Fibroblast of peridontal ligament (primary cell): ENCODE measurements around the gene LRRC4C.

Experiments used
- DNase-seq: peaks from one replicate; pipeline ENCODE4 v3.0.0-alpha.2; 2010; ENCODE audit errors: extremely low read depth

Gene LRRC4C

GRCh38 chr11:41323446-41323845 is 136.0 kb downstream of the LRRC4C start:
- DNase-seq, result no peak

GRCh38 chr11:41320653-41321052 is 138.8 kb downstream of the LRRC4C start:
- no peak for DNase-seq

GRCh38 chr11:41320238-41320637 is 139.2 kb downstream of the LRRC4C start:
- no peak for DNase-seq

GRCh38 chr11:41319434-41319833 is 140.0 kb downstream of the LRRC4C start:
- DNase-seq, result no peak

- DNase-seq, result no peak
These were observed 142.7 kb downstream of the LRRC4C start for GRCh38 chr11:41316751-41317150.

- DNase-seq, result no peak
These were observed 146.2 kb downstream of the LRRC4C start for GRCh38 chr11:41313226-41313625.

GRCh38 chr11:41309716-41310115 is 149.7 kb downstream of the LRRC4C start:
- no peak for DNase-seq

GRCh38 chr11:41309111-41309522 is 150.3 kb downstream of the LRRC4C start:
- no peak for DNase-seq

GRCh38 chr11:41308286-41308685 is 151.2 kb downstream of the LRRC4C start:
- no peak for DNase-seq

- no peak for DNase-seq
These were observed 152.0 kb downstream of the LRRC4C start for GRCh38 chr11:41307296-41308080.

GRCh38 chr11:41306431-41306830 is 153.0 kb downstream of the LRRC4C start:
- no peak for DNase-seq

GRCh38 chr11:41301023-41301422 is 158.4 kb downstream of the LRRC4C start:
- DNase-seq, result no peak

GRCh38 chr11:41289408-41289807 is 170.0 kb downstream of the LRRC4C start:
- no peak for DNase-seq

GRCh38 chr11:41286751-41287150 is 172.7 kb downstream of the LRRC4C start:
- DNase-seq, result no peak

- no peak for DNase-seq
These were observed 175.1 kb downstream of the LRRC4C start for GRCh38 chr11:41284354-41284753.

- DNase-seq, result no peak
These were observed 176.1 kb downstream of the LRRC4C start for GRCh38 chr11:41283191-41283930.

GRCh38 chr11:41282395-41282794 is 177.1 kb downstream of the LRRC4C start:
- peak; percentile 1 for DNase-seq

- no peak for DNase-seq
These were observed 178.2 kb downstream of the LRRC4C start for GRCh38 chr11:41281131-41281742.

- DNase-seq, result no peak
These were observed 184.6 kb downstream of the LRRC4C start for GRCh38 chr11:41274831-41275230.

- no peak for DNase-seq
These were observed 185.5 kb downstream of the LRRC4C start for GRCh38 chr11:41273908-41274307.

GRCh38 chr11:41267451-41267850 is 192.0 kb downstream of the LRRC4C start:
- DNase-seq, result no peak

GRCh38 chr11:41256041-41256440 is 203.4 kb downstream of the LRRC4C start:
- no peak for DNase-seq

- no peak for DNase-seq
These were observed 204.5 kb downstream of the LRRC4C start for GRCh38 chr11:41254966-41255365.
